Liver (tissue), 9 donors: ENCODE measurements around the gene CRLF1. TPM values are rescaled to one million over a fixed set of nuclear protein-coding genes. Genes with fewer than 3 reads are reported as not detected.

Experiments used
- DNase-seq: peaks from one replicate; pipeline ENCODE4 v3.0.0-alpha.2; 2017; ENCODE audit warnings: low spot score
- H3K27ac ChIP-seq, 2 donors: one replicate each; pipeline ENCODE4 v1.7.0; 2013; ENCODE audit warnings: inconsistent platforms in 2 of 2, low read length in 2 of 2, control low read depth in 1 of 2, low read depth in 1 of 2, mild to moderate bottlenecking in 1 of 2
- H3K27me3 ChIP-seq, 4 donors: one replicate each; pipeline versions ENCODE4 v1.6.1 to v1.7.0; 2013; ENCODE audit warnings: low read length in 3 of 4, inconsistent platforms in 1 of 4, mild to moderate bottlenecking in 1 of 4, moderate library complexity in 1 of 4; ENCODE audit not compliant: control insufficient read depth in 4 of 4, insufficient read depth in 4 of 4
- H3K36me3 ChIP-seq, 4 donors: one replicate each; pipeline versions ENCODE4 v1.6.1 to v1.7.0; 2013; ENCODE audit warnings: low read length in 3 of 4, mild to moderate bottlenecking in 3 of 4, low read depth in 1 of 4, moderate library complexity in 1 of 4; ENCODE audit not compliant: control insufficient read depth in 4 of 4, insufficient read depth in 3 of 4
- H3K4me1 ChIP-seq, 4 donors: one replicate each; pipeline versions ENCODE4 v1.6.1 to v1.7.0; 2013; ENCODE audit warnings: low read length in 3 of 4, mild to moderate bottlenecking in 3 of 4, moderate library complexity in 1 of 4; ENCODE audit not compliant: control insufficient read depth in 4 of 4, insufficient read depth in 4 of 4
- H3K4me3 ChIP-seq, 3 donors: one replicate each; pipeline versions ENCODE4 v1.6.1 to v1.7.0; 2013; ENCODE audit warnings: low read length in 3 of 3, control low read depth in 1 of 3, low read depth in 1 of 3, mild to moderate bottlenecking in 1 of 3
- H3K9ac ChIP-seq, 2 donors: one replicate each; pipeline ENCODE4 v1.7.0; 2013; ENCODE audit warnings: low read length in 2 of 2, mild to moderate bottlenecking in 2 of 2, moderate library complexity in 2 of 2, control low read depth in 1 of 2, low read depth in 1 of 2
- H3K9me3 ChIP-seq, 4 donors: one replicate each; pipeline versions ENCODE4 v1.6.1 to v1.7.0; 2013; ENCODE audit warnings: low read length in 3 of 4; ENCODE audit not compliant: control insufficient read depth in 4 of 4
- EGR1 ChIP-seq, 2 donors: IDR thresholded peaks; 2 replicates each; pipeline ENCODE4 v1.6.1; 2016 to 2018; ENCODE audit warnings: antibody characterized with exemption in 2 of 2, low read depth in 2 of 2
- FOXA1 ChIP-seq: IDR thresholded peaks from 2 replicates; pipeline ENCODE4 v1.6.1; 2016; ENCODE audit warnings: antibody characterized with exemption
- FOXA2 ChIP-seq: IDR thresholded peaks from 2 replicates; pipeline ENCODE4 v1.6.1; 2016; ENCODE audit warnings: antibody characterized with exemption
- GABPA ChIP-seq, 2 donors: IDR thresholded peaks in 1 of 2; conservative IDR thresholded peaks in 1 of 2; 2 replicates each; pipeline ENCODE4 v1.6.1; 2016; ENCODE audit warnings: antibody characterized with exemption in 2 of 2, mild to moderate bottlenecking in 1 of 2, moderate library complexity in 1 of 2
- HNF4A ChIP-seq, 2 donors: conservative IDR thresholded peaks; 2 replicates each; pipeline ENCODE4 v1.6.1; 2016; ENCODE audit warnings: antibody characterized with exemption in 2 of 2, mild to moderate bottlenecking in 2 of 2
- HNF4G ChIP-seq: IDR thresholded peaks from 2 replicates; pipeline ENCODE4 v1.6.1; 2016; ENCODE audit warnings: antibody characterized with exemption
- JUND ChIP-seq, 2 donors: IDR thresholded peaks; 2 replicates each; pipeline ENCODE4 v1.6.1; 2016; ENCODE audit warnings: antibody characterized with exemption in 2 of 2
- NR2F2 ChIP-seq: IDR thresholded peaks from 2 replicates; pipeline ENCODE4 v1.6.1; 2016; ENCODE audit warnings: antibody characterized with exemption
- RAD21 ChIP-seq, 2 donors: IDR thresholded peaks; 2 replicates each; pipeline ENCODE4 v1.6.1; 2016; ENCODE audit warnings: antibody characterized with exemption in 2 of 2, mild to moderate bottlenecking in 2 of 2
- RXRA ChIP-seq, 2 donors: IDR thresholded peaks; 2 replicates each; pipeline ENCODE4 v1.6.1; 2017 to 2018; ENCODE audit warnings: antibody characterized with exemption in 2 of 2, mild to moderate bottlenecking in 1 of 2
- SP1 ChIP-seq: IDR thresholded peaks from 2 replicates; pipeline ENCODE4 v1.6.1; 2018; ENCODE audit warnings: antibody characterized with exemption, mild to moderate bottlenecking
- TAF1 ChIP-seq: conservative IDR thresholded peaks from 2 replicates; pipeline ENCODE4 v1.6.1; 2016; ENCODE audit warnings: antibody characterized with exemption, mild to moderate bottlenecking
- YY1 ChIP-seq: IDR thresholded peaks from 2 replicates; pipeline ENCODE4 v1.6.1; 2016; ENCODE audit warnings: antibody characterized with exemption, mild to moderate bottlenecking
- WGBS: extraction: QIAGEN DNeasy Blood & Tissue Kit; methylation state at CpG from one replicate; pipeline ENCODE4 v1.1.7; 2013; 5-methylcytosine and 5-hydroxymethylcytosine counted together
- polyA plus RNA-seq, 2 donors: library from polyadenylated mRNA; stranded (reverse) in 1 of 2; unstranded in 1 of 2; fragments of 200-250 nt in 1 of 2; fragments of >200 nt in 1 of 2; fragmentation: Nextera tagmentation in 1 of 2; extraction: Ambion mirVana in 1 of 2; gene quantifications; one replicate each; pipeline versions ENCODE4 v1.2.1 to v1.2.3, GENCODE V29; 2013 to 2015
- total RNA-seq, 2 donors: library from RNA; depleted of rRNA; stranded (reverse); fragments of >200 nt; gene quantifications; one replicate each; pipeline ENCODE4 v1.2.3, GENCODE V29; 2014
- TF ChIP-seq, protein P1 (sequence below): IDR thresholded peaks from 2 replicates; pipeline ENCODE4 v1.6.1; 2016; ENCODE audit warnings: antibody characterized with exemption
- TF ChIP-seq, protein P2 (sequence below): fragments of 150-350 bp; IDR thresholded peaks from 2 replicates; pipeline ENCODE4 v1.5.1; 2017; ENCODE audit warnings: improper control_type of control experiment, low read depth, low read length; ENCODE audit not compliant: missing input control
- TF ChIP-seq, protein P3 (sequence below): IDR thresholded peaks from 2 replicates; pipeline ENCODE4 v1.6.1; 2016; ENCODE audit warnings: antibody characterized with exemption
- TF ChIP-seq, protein P4 (sequence below): IDR thresholded peaks from 2 replicates; pipeline ENCODE4 v1.6.1; 2016; ENCODE audit warnings: antibody characterized with exemption, mild to moderate bottlenecking
- TF ChIP-seq, protein P5 (sequence below): IDR thresholded peaks from 2 replicates; pipeline ENCODE4 v1.6.1; 2016; ENCODE audit warnings: antibody characterized with exemption
- donor health status: healthy.
- donor health status: healthy.
- donor health status: healthy.
- donor health status: healthy.
- donor health status: healthy.

Gene CRLF1
- total and polyA plus RNA-seq, 4 donors: 0.49 to 1.9 (median 1.6) TPM; not detected in 1

DNA sequence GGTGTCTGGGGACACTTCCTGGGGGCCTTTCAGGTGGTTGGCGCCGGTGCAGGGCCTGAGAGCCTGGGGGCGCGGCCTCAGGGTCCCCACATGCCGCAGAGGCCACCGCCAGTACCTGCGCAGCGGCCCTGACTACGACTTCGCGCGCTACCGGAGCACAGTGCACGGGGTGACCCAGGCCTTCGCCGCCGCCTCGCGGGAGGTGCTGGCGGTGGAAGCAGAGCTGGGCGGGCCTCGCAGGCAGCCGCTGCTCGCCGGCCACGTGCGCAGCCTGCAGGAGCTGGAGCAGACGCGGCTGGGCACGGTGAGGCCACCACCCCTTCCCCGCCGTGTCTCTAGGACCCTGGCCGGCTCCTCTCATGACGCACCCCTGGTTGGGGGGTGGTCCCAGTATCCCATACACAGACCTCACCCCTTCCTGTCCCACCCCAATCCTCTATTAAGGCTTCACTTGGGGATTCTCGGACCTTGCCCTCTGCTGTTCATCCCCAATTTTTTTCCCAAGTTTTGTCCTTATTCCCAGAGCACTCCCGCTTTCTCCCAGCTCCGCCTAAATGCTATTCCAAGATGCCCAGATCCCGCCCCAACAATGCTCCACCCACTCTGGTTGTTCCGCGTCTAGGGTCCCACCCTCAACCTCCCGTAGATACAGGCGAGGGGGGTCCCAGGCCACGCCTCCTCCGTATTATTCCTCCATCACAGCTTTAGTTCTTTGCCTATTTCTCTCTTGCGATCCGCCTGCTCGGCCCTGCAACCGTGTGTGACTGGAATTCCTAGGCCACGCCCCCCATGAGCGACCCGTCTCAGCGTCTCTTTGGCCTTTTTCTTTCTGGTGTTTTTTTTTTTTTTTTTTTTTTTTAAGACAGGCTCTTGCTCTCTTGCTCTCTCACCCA, 17.0 kb downstream of the CRLF1 start:
- WGBS: 22% methylated on average over 52 of the region's 52 CpGs
- peak; percentile 69 for DNase-seq

DNA sequence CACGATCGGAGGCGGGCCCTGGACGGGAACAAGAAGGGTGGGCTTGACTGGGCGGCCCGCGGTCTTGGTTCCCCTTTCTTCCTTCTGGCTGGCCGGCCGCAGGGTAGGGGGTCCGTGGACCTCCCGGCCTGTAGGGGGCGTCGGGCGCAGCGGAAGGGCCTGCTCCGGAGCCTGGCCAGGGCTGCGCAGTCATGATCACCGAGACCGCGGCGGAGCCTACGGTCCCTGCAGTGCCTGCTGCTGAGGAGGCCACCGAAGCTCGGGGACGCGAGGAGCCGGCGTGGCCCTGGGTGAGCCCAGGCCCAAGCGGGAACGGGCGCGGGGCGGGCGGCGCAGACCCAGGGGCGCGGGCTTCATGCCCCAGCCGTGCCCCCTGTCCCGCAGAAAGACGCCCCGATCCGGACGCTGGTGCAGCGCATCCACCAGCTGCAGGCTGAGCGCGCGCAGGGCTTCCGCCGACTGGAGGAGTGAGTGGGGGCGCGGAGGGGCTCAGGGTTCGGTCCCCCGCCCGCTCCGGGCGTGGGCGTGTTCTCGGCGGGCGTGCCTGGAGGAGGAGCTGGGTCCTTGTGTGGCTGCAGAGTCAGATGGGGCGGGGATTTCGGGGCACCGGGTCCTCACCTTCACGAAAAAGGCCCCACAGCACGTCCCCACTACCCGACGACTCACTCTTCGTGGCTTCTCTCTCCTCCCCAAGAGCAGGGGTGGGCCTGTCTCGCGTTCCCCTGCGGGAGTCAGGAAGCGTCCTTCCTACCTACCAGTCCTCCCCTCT, 17.8 kb downstream of the CRLF1 start, which contains the start of gene REX1BD:
REX1BD (plus strand) TSS at position 188 of the 769 bp plus-strand sequence; CDS start at position 192, 4 bp downstream.
- TF ChIP-seq RXRA (IDR thresholded peaks at IDR 0.05) (no peak), YY1 (peak; percentile 18), RAD21 (IDR thresholded peaks at IDR 0.05) (peak; percentile 54 to 75), GABPA (IDR thresholded peaks at IDR 0.05 in 1 of 2, conservative IDR thresholded peaks at IDR 0.05 in 1 of 2) (peak in 1 of 2 donors; percentile 43), HNF4G (no peak), SP1 (no peak), FOXA2 (no peak), HNF4A (conservative IDR thresholded peaks at IDR 0.05) (no peak), FOXA1 (no peak), EGR1 (IDR thresholded peaks at IDR 0.05; ENCODE audit: low read depth in 2 of 2) (no peak), TAF1 (no peak), JUND (IDR thresholded peaks at IDR 0.05) (no peak), NR2F2 (no peak)
- TF ChIP-seq, protein P1, sequence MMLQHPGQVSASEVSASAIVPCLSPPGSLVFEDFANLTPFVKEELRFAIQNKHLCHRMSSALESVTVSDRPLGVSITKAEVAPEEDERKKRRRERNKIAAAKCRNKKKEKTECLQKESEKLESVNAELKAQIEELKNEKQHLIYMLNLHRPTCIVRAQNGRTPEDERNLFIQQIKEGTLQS: no peak
- TF ChIP-seq, protein P2, sequence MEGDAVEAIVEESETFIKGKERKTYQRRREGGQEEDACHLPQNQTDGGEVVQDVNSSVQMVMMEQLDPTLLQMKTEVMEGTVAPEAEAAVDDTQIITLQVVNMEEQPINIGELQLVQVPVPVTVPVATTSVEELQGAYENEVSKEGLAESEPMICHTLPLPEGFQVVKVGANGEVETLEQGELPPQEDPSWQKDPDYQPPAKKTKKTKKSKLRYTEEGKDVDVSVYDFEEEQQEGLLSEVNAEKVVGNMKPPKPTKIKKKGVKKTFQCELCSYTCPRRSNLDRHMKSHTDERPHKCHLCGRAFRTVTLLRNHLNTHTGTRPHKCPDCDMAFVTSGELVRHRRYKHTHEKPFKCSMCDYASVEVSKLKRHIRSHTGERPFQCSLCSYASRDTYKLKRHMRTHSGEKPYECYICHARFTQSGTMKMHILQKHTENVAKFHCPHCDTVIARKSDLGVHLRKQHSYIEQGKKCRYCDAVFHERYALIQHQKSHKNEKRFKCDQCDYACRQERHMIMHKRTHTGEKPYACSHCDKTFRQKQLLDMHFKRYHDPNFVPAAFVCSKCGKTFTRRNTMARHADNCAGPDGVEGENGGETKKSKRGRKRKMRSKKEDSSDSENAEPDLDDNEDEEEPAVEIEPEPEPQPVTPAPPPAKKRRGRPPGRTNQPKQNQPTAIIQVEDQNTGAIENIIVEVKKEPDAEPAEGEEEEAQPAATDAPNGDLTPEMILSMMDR: peak; percentile 75
- TF ChIP-seq, protein P3, sequence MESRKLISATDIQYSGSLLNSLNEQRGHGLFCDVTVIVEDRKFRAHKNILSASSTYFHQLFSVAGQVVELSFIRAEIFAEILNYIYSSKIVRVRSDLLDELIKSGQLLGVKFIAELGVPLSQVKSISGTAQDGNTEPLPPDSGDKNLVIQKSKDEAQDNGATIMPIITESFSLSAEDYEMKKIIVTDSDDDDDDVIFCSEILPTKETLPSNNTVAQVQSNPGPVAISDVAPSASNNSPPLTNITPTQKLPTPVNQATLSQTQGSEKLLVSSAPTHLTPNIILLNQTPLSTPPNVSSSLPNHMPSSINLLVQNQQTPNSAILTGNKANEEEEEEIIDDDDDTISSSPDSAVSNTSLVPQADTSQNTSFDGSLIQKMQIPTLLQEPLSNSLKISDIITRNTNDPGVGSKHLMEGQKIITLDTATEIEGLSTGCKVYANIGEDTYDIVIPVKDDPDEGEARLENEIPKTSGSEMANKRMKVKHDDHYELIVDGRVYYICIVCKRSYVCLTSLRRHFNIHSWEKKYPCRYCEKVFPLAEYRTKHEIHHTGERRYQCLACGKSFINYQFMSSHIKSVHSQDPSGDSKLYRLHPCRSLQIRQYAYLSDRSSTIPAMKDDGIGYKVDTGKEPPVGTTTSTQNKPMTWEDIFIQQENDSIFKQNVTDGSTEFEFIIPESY: no peak
- TF ChIP-seq, protein P4, sequence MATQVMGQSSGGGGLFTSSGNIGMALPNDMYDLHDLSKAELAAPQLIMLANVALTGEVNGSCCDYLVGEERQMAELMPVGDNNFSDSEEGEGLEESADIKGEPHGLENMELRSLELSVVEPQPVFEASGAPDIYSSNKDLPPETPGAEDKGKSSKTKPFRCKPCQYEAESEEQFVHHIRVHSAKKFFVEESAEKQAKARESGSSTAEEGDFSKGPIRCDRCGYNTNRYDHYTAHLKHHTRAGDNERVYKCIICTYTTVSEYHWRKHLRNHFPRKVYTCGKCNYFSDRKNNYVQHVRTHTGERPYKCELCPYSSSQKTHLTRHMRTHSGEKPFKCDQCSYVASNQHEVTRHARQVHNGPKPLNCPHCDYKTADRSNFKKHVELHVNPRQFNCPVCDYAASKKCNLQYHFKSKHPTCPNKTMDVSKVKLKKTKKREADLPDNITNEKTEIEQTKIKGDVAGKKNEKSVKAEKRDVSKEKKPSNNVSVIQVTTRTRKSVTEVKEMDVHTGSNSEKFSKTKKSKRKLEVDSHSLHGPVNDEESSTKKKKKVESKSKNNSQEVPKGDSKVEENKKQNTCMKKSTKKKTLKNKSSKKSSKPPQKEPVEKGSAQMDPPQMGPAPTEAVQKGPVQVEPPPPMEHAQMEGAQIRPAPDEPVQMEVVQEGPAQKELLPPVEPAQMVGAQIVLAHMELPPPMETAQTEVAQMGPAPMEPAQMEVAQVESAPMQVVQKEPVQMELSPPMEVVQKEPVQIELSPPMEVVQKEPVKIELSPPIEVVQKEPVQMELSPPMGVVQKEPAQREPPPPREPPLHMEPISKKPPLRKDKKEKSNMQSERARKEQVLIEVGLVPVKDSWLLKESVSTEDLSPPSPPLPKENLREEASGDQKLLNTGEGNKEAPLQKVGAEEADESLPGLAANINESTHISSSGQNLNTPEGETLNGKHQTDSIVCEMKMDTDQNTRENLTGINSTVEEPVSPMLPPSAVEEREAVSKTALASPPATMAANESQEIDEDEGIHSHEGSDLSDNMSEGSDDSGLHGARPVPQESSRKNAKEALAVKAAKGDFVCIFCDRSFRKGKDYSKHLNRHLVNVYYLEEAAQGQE: peak; percentile 26
- TF ChIP-seq, protein P5, sequence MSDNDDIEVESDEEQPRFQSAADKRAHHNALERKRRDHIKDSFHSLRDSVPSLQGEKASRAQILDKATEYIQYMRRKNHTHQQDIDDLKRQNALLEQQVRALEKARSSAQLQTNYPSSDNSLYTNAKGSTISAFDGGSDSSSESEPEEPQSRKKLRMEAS: no peak
- Histone ChIP-seq H3K4me1 (peaks cover 5 to 17% (median 11%) of the 10 kb centered on the region in 4 donors), H3K36me3 (peaks cover 0 to 3% (median 1%) of the 10 kb centered on the region in 4 donors), H3K27ac (peak within 1 kb of the TSS; percentile 74 to 84), H3K9me3 (no peaks in the 10 kb centered on the region), H3K4me3 (peak within 1 kb of the TSS; percentile 72 to 83 (median 78)), H3K27me3 (no peaks in the 10 kb centered on the region), H3K9ac (peak within 1 kb of the TSS; percentile 30 to 33)
- WGBS: under 1% methylated on average over 72 of the region's 72 CpGs
- peak; percentile 89 for DNase-seq

More for the DNA sequence above, 17.0 kb downstream of the CRLF1 start:
- Histone ChIP-seq H3K27me3 (no peaks in the 10 kb centered on the region), H3K27ac (peak overlapping the region; percentile 74 to 84), H3K4me3 (peak overlapping the region; percentile 72 to 83 (median 78)), H3K4me1 (peaks cover 8 to 21% (median 17%) of the 10 kb centered on the region in 4 donors), H3K36me3 (peaks cover 0 to 3% (median 1%) of the 10 kb centered on the region in 4 donors), H3K9me3 (no peaks in the 10 kb centered on the region), H3K9ac (peak overlapping the region in 1 of 2 donors; percentile 33)
- peak; percentile 17 for TF ChIP-seq SP1
- no peak for TF ChIP-seq FOXA1
- TF ChIP-seq, protein P2: peak; percentile 29
